K562 (cell line): Measurements from ENCODE around the gene ANAPC2. TPM values are rescaled to one million over a fixed set of nuclear protein-coding genes. Genes with fewer than 3 reads are reported as not detected.

Experiments
- ARID1B ChIP-seq: fragments of 450-650 bp; IDR thresholded peaks from 2 replicates; pipeline ENCODE4 v1.6.1; 2016; ENCODE audit warnings: antibody characterized with exemption, mild to moderate bottlenecking, inconsistent platforms
- CBX2 ChIP-seq: fragments of 200-600 bp; sonication (generic); IDR thresholded peaks from one replicate; pipeline ENCODE4 v1.6.1; 2012; ENCODE audit warnings: mild to moderate bottlenecking, low read length, inconsistent platforms; ENCODE audit not compliant: insufficient read depth, poor library complexity, severe bottlenecking
- COPS2 ChIP-seq: fragments of 450-650 bp; conservative IDR thresholded peaks from 2 replicates; pipeline ENCODE4 v1.6.1; 2016; ENCODE audit warnings: mild to moderate bottlenecking, moderate library complexity
- E2F3 ChIP-seq: fragments of 250-450 bp; sonication (Bioruptor Pico); IDR thresholded peaks from 2 replicates; pipeline ENCODE4 v1.4.0; 2020; ENCODE audit warnings: mild to moderate bottlenecking
- ELF4 ChIP-seq: fragments of 450-650 bp; formaldehyde crosslinking; IDR thresholded peaks from 2 replicates; pipeline ENCODE4 v1.4.0; 2022; ENCODE audit warnings: missing genetic modification characterization
- FOXK2 ChIP-seq, 2 experiments: fragments of 450-650 bp; IDR thresholded peaks in 1 of 2; conservative IDR thresholded peaks in 1 of 2; 2 replicates each; pipeline ENCODE4 v1.6.1; 2016; ENCODE audit warnings: low read depth in 2 of 2, mild to moderate bottlenecking in 1 of 2
- FOXP1 ChIP-seq: sonication (generic); formaldehyde crosslinking; IDR thresholded peaks from 2 replicates; pipeline ENCODE4 v1.8.0; 2022; ENCODE audit warnings: mild to moderate bottlenecking, missing genetic modification reagents
- GATA2 ChIP-seq: sonication (generic); formaldehyde crosslinking; IDR thresholded peaks from 2 replicates; pipeline ENCODE4 v1.4.0; 2020; ENCODE audit warnings: mild to moderate bottlenecking, missing genetic modification reagents
- HDAC2 ChIP-seq: fragments of 450-650 bp; IDR thresholded peaks from 2 replicates; pipeline ENCODE4 v1.6.1; 2016; ENCODE audit warnings: mild to moderate bottlenecking
- HIVEP1 ChIP-seq: fragments of 250-450 bp; sonication (Bioruptor Pico); IDR thresholded peaks from 2 replicates; pipeline ENCODE4 v1.4.0; 2020; ENCODE audit warnings: mild to moderate bottlenecking
- HNRNPLL ChIP-seq: fragments of 200-400 bp; formaldehyde crosslinking; IDR thresholded peaks from 2 replicates; pipeline ENCODE4 v1.6.1; 2017; ENCODE audit warnings: low read length, low read depth, mild to moderate bottlenecking; ENCODE audit not compliant: poor library complexity, severe bottlenecking
- JUNB ChIP-seq: fragments of 450-650 bp; formaldehyde crosslinking; conservative IDR thresholded peaks from 2 replicates; pipeline ENCODE4 v1.4.0; 2020; ENCODE audit warnings: mild to moderate bottlenecking
- KLF6 ChIP-seq: fragments of 250-450 bp; sonication (Bioruptor Pico); IDR thresholded peaks from 2 replicates; pipeline ENCODE4 v1.4.0; 2020; ENCODE audit warnings: mild to moderate bottlenecking, moderate library complexity, borderline replicate concordance
- L3MBTL2 ChIP-seq: fragments of 450-650 bp; IDR thresholded peaks from 2 replicates; pipeline ENCODE4 v1.6.1; 2016; ENCODE audit warnings: mild to moderate bottlenecking, moderate library complexity
- MCM2 ChIP-seq: fragments of 450-650 bp; IDR thresholded peaks from 2 replicates; pipeline ENCODE4 v1.6.1; 2017; ENCODE audit warnings: low read depth, mild to moderate bottlenecking
- MYBL2 ChIP-seq, 2 experiments: fragments of 450-650 bp in 1 of 2; sonication (generic) in 1 of 2; formaldehyde crosslinking in 1 of 2; IDR thresholded peaks; 2 replicates each; pipeline versions ENCODE4 v1.6.1 to v1.8.1; 2017 to 2022; ENCODE audit warnings: borderline replicate concordance in 1 of 2, inconsistent platforms in 1 of 2, low read depth in 1 of 2, mild to moderate bottlenecking in 1 of 2, missing genetic modification reagents in 1 of 2, moderate library complexity in 1 of 2
- NRF1 ChIP-seq, 2 experiments: fragments of 450-650 bp; IDR thresholded peaks in 1 of 2; conservative IDR thresholded peaks in 1 of 2; 2 replicates each; pipeline ENCODE4 v1.6.1; 2014; ENCODE audit warnings: mild to moderate bottlenecking in 2 of 2
- POLR2B ChIP-seq: fragments of 450-650 bp; IDR thresholded peaks from 2 replicates; pipeline ENCODE4 v1.6.1; 2018; ENCODE audit warnings: low read depth; ENCODE audit not compliant: partially characterized antibody
- RBBP5 ChIP-seq: fragments of 200-600 bp; sonication (generic); IDR thresholded peaks from 2 replicates; pipeline ENCODE4 v1.6.1; 2012; ENCODE audit warnings: borderline replicate concordance, mild to moderate bottlenecking, low read length, control low read depth, inconsistent platforms; ENCODE audit not compliant: insufficient read depth, poor library complexity, severe bottlenecking
- RBM17 ChIP-seq: fragments of 200-400 bp; formaldehyde crosslinking; IDR thresholded peaks from 2 replicates; pipeline ENCODE4 v1.6.1; 2017; ENCODE audit warnings: low read depth, mild to moderate bottlenecking, low read length, borderline replicate concordance
- SOX6 ChIP-seq: fragments of 450-650 bp; IDR thresholded peaks from 2 replicates; pipeline ENCODE4 v1.6.1; 2014; ENCODE audit warnings: mild to moderate bottlenecking
- XRCC5 ChIP-seq: fragments of 200-400 bp; formaldehyde crosslinking; IDR thresholded peaks from 2 replicates; pipeline ENCODE4 v1.6.1; 2017; ENCODE audit warnings: low read depth, mild to moderate bottlenecking, low read length
- ZNF12 ChIP-seq: sonication (generic); formaldehyde crosslinking; IDR thresholded peaks from 2 replicates; pipeline ENCODE4 v1.4.0; 2020; ENCODE audit warnings: mild to moderate bottlenecking, missing genetic modification reagents
- ZNF134 ChIP-seq: fragments of 250-450 bp; sonication (Bioruptor Pico); conservative IDR thresholded peaks from 2 replicates; pipeline ENCODE4 v1.4.0; 2020
- ZNF175 ChIP-seq: fragments of 200-800 bp; sonication (Bioruptor generic); IDR thresholded peaks from 2 replicates; pipeline ENCODE4 v1.6.1; 2016; ENCODE audit warnings: low read depth, mild to moderate bottlenecking, missing genetic modification characterization, missing compliant biosample characterization
- polyA plus RNA-seq, 8 experiments: library from polyadenylated mRNA; depleted of rRNA in 4 of 8; stranded (reverse) in 5 of 8; unstranded in 3 of 8; fragments of >200 nt; fragmentation: Nextera tagmentation in 2 of 8; fragmentation: Illumina TruSeq in 1 of 8; extraction: Ambion mirVana in 2 of 8; extraction: Trizol in 1 of 8; gene quantifications; 2 replicates each; pipeline versions ENCODE4 v1.2.1 to v1.2.3, GENCODE V29; 2011 to 2014; ENCODE audit warnings: inconsistent platforms in 1 of 8, missing spikeins in 1 of 8
- total RNA-seq, 7 experiments: library from RNA; depleted of rRNA in 6 of 7; stranded (reverse); fragments of >200 nt in 6 of 7; fragmentation: Illumina TruSeq in 2 of 7; extraction: Trizol in 2 of 7; gene quantifications; 2 replicates each; pipeline versions ENCODE4 v1.2.1 to v1.2.3, GENCODE V29; 2011 to 2021; ENCODE audit warnings: low replicate concordance in 1 of 7
- TF ChIP-seq, protein P1 (sequence below): fragments of 250-450 bp; sonication (Bioruptor Pico); IDR thresholded peaks from 2 replicates; pipeline ENCODE4 v1.8.0; 2022; ENCODE audit warnings: inconsistent platforms
- TF ChIP-seq, protein P2 (sequence below): IDR thresholded peaks from 3 replicates; pipeline ENCODE4 v1.6.1; 2011; ENCODE audit warnings: borderline replicate concordance, mild to moderate bottlenecking; ENCODE audit not compliant: insufficient read length, insufficient read depth

ANAPC2 gene
- total and polyA plus RNA-seq, 9 of the 15 experiments (the other 6 are each of a cell fraction or from before 2014, with no cell fraction given): 0.11 to 56.5 (median 17.1) TPM; not detected in 1

DNA sequence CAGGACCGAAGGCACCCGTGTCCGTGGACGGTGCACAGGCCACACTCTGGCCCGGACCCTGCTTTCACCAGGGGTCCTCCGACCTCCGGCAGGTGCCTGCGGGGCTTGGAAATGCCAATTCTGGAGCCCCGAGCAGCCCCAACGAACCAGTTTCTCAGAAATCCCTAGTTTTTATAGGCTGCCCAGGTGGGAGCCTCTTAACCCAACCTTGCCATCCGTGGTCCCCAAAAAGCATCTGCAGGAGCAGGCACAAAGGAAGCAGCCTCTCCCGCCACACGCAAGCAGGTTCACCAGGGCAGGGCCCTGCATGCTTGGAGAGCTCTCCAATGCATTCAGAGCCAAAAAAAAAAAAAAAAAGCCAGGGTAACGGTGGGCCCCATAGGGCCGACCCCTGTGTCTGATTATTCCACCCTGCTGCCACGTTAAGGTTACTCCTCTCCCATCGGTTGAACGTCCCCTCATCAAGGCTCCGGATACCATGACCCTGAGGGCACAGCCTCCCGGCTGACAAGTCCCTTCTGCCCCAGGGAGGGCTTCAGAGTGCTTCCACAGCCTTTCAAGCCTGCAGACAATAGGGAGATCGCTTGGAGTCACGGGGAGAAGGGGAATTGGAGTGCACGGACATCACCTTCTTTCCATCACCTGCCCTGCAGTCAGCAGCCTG lies 13.0 kb upstream of the ANAPC2 start (continued):
- TF ChIP-seq E2F3 (no peak), RBBP5 (peak; percentile 56), ZNF134 (CRISPR knock-in tag) (no peak), CBX2 (no peak), SOX6 (no peak), HIVEP1 (CRISPR knock-in tag) (no peak), NRF1 (conservative IDR thresholded peaks at IDR 0.05 in 1 of 2, IDR thresholded peaks at IDR 0.05 in 1 of 2) (peak; percentile 17 to 55), JUNB (no peak), FOXP1 (no peak), ARID1B (no peak), ZNF12 (CRISPR knock-in tag) (no peak), MCM2 (no peak), HNRNPLL (no peak), COPS2 (no peak), ZNF175 (CRISPR knock-in tag) (no peak), RBM17 (no peak), FOXK2 (conservative IDR thresholded peaks at IDR 0.05 in 1 of 2, IDR thresholded peaks at IDR 0.05 in 1 of 2; ENCODE audit: low read depth in 2 of 2) (no peak), KLF6 (CRISPR knock-in tag) (no peak), HDAC2 (no peak), GATA2 (CRISPR knock-in tag) (no peak), XRCC5 (no peak), L3MBTL2 (0 out of 2 replicates have a peak, but pooled peaks have one; percentile 22), POLR2B (peak; percentile 8), MYBL2 (IDR thresholded peaks at IDR 0.05; ENCODE audit: low read depth) (no peak), MYBL2 (CRISPR knock-in tag; IDR thresholded peaks at IDR 0.05; ENCODE audit: borderline replicate concordance) (no peak), ELF4 (CRISPR knock-in tag) (no peak)
- TF ChIP-seq, protein P1, sequence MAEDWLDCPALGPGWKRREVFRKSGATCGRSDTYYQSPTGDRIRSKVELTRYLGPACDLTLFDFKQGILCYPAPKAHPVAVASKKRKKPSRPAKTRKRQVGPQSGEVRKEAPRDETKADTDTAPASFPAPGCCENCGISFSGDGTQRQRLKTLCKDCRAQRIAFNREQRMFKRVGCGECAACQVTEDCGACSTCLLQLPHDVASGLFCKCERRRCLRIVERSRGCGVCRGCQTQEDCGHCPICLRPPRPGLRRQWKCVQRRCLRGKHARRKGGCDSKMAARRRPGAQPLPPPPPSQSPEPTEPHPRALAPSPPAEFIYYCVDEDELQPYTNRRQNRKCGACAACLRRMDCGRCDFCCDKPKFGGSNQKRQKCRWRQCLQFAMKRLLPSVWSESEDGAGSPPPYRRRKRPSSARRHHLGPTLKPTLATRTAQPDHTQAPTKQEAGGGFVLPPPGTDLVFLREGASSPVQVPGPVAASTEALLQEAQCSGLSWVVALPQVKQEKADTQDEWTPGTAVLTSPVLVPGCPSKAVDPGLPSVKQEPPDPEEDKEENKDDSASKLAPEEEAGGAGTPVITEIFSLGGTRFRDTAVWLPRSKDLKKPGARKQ (CRISPR knock-in tag): no peak
- TF ChIP-seq, protein P2, sequence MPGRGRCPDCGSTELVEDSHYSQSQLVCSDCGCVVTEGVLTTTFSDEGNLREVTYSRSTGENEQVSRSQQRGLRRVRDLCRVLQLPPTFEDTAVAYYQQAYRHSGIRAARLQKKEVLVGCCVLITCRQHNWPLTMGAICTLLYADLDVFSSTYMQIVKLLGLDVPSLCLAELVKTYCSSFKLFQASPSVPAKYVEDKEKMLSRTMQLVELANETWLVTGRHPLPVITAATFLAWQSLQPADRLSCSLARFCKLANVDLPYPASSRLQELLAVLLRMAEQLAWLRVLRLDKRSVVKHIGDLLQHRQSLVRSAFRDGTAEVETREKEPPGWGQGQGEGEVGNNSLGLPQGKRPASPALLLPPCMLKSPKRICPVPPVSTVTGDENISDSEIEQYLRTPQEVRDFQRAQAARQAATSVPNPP: no peak
